Activated T-cell treated with anti-CD3 and anti-CD28 coated beads, Interleukin-2, amount 50 U/mL, for 72 hours (primary cell): Measurements from ENCODE around the gene ESX1. TPM values are rescaled to one million over a fixed set of nuclear protein-coding genes. Genes with fewer than 3 reads are reported as not detected.
"Not testable (repeated sequence)": the region's sequence is repeated elsewhere in the genome, so short reads cannot be mapped to it uniquely, and the experiment has no call there.

Experiments
- ATAC-seq, 2 donors: fragments of 150-1000 bp; cut with Tn5 transposase; replicated peaks in 1 of 2; 2 replicates each; pipeline ENCODE4 v1.10.0; 2021; ENCODE audit warnings: moderate library complexity in 2 of 2, mild to moderate bottlenecking in 1 of 2
- DNase-seq, 2 donors: peaks; one replicate each; pipeline ENCODE4 v3.0.0; 2021 to 2022; ENCODE audit warnings: mixed read lengths in 1 of 2
- H3K27ac Mint-ChIP-seq: one replicate; pipeline ENCODE4 v1.8.0; 2022; ENCODE audit warnings: mild to moderate bottlenecking, moderate library complexity, mixed read lengths
- H3K27me3 Mint-ChIP-seq: one replicate; pipeline ENCODE4 v1.8.0; 2022; ENCODE audit warnings: low read depth, mixed read lengths
- H3K36me3 Mint-ChIP-seq, 2 donors: one replicate each; pipeline ENCODE4 v1.8.0; 2022; ENCODE audit warnings: mixed read lengths in 2 of 2, mild to moderate bottlenecking in 1 of 2; ENCODE audit not compliant: insufficient read depth in 2 of 2
- H3K4me1 Mint-ChIP-seq: one replicate; pipeline ENCODE4 v1.8.0; 2022; ENCODE audit warnings: low read depth, mixed read lengths
- H3K4me3 Mint-ChIP-seq, 2 donors: one replicate each; pipeline ENCODE4 v1.8.0; 2022; ENCODE audit warnings: mild to moderate bottlenecking in 2 of 2, mixed read lengths in 2 of 2, moderate library complexity in 2 of 2
- H3K9me3 Mint-ChIP-seq, 2 donors: one replicate each; pipeline ENCODE4 v1.8.0; 2022; ENCODE audit warnings: mixed read lengths in 2 of 2
- total RNA-seq, 2 donors: library from RNA; stranded (reverse); gene quantifications; one replicate each; pipeline ENCODE4 v1.2.3, GENCODE V29; 2022

Gene ESX1
- total RNA-seq, 2 donors from 2014 or later = not detected

- peaks cover 50% of the 10 kb centered on the region for H3K27me3 Mint-ChIP-seq
- peaks cover 2 to 3% of the 10 kb centered on the region in 2 donors for H3K36me3 Mint-ChIP-seq
- H3K4me1 Mint-ChIP-seq = peaks cover 6% of the 10 kb centered on the region
- no peak for DNase-seq
- no peak overlapping the region for H3K27ac Mint-ChIP-seq
- ATAC-seq = no peak
- H3K4me3 Mint-ChIP-seq = no peak overlapping the region
- H3K9me3 Mint-ChIP-seq = no peaks in the 10 kb centered on the region
Observed at GRCh38 chrX:104250470-104250869, 4.3 kb downstream of the ESX1 start.

GRCh38 chrX:104230060-104230459 lies 24.7 kb downstream of the ESX1 start:
- H3K4me3 Mint-ChIP-seq, H3K4me1 Mint-ChIP-seq, H3K9me3 Mint-ChIP-seq, H3K36me3 Mint-ChIP-seq, ATAC-seq, H3K27ac Mint-ChIP-seq, DNase-seq: not testable (repeated sequence)
- peaks cover 24% of the 10 kb centered on the region for H3K27me3 Mint-ChIP-seq

- DNase-seq (no peak), ATAC-seq (no peak)
- Mint-ChIP-seq H3K36me3 (no peaks in the 10 kb centered on the region), H3K27me3 (peaks cover 24% of the 10 kb centered on the region), H3K4me1 (no peaks in the 10 kb centered on the region), H3K27ac (no peak overlapping the region), H3K9me3 (no peaks in the 10 kb centered on the region), H3K4me3 (no peak overlapping the region)
Observed at GRCh38 chrX:104211187-104211586, 43.5 kb downstream of the ESX1 start.

GRCh38 chrX:104205548-104205947 lies 49.2 kb downstream of the ESX1 start:
- Mint-ChIP-seq H3K27me3 (peaks cover 7% of the 10 kb centered on the region), H3K27ac (no peak overlapping the region), H3K9me3 (no peaks in the 10 kb centered on the region), H3K36me3 (no peaks in the 10 kb centered on the region), H3K4me3 (no peak overlapping the region), H3K4me1 (no peaks in the 10 kb centered on the region)
- DNase-seq = no peak
- ATAC-seq = no peak

Other genes starting within 250 kb of the ESX1 start
- gene H2BW1, start 241.2 kb downstream of the ESX1 start, total RNA-seq = not detected
- not detected for gene H2BW2, start 215.0 kb downstream of the ESX1 start, total RNA-seq
- 1 to 10 TPM; 5.4 to 6.0 TPM for gene TMSB15C, start 178.7 kb downstream of the ESX1 start, total RNA-seq
- gene ZCCHC18, start 142.4 kb downstream of the ESX1 start, total RNA-seq = 1 to 10 TPM; 1.4 to 3.0 TPM
- gene SLC25A53, start 97.9 kb downstream of the ESX1 start, total RNA-seq = 1 to 10 TPM; 3.7 to 3.8 TPM
- gene FAM199X, start 88.5 kb downstream of the ESX1 start, total RNA-seq = 10 to 100 TPM; 11.8 to 13.5 TPM